ENCODE measurements around the gene ANTKMT. TPM values are rescaled to one million over a fixed set of nuclear protein-coding genes. Genes with fewer than 3 reads are reported as not detected.

ANTKMT gene
- total and polyA plus RNA-seq, 2 of the 8 experiments (the other 6 are each of a cell fraction or from before 2014, with no cell fraction given), result 26.5 to 26.6 TPM

GRCh38 chr16:749010-749409 is 28.1 kb downstream of the ANTKMT start:
- H2BK5ac ChIP-seq (ENCODE audit: low read depth, low read length), result no peak overlapping the region
- no peak overlapping the region for H3K4me2 ChIP-seq (ENCODE audit: insufficient read depth in 1 of 2, low read depth in 2 of 2, low read length in 2 of 2)
- H4K91ac ChIP-seq (replicated peaks; ENCODE audit: insufficient read length, low read length), result no peak overlapping the region
- H3K23me2 ChIP-seq (ENCODE audit: low read depth, low read length), result no peaks in the 10 kb centered on the region
- no peak overlapping the region for H2BK15ac ChIP-seq (ENCODE audit: low read length)
- no peak overlapping the region for H3K23ac ChIP-seq (ENCODE audit: insufficient read length)
- H3K4me3 ChIP-seq (ENCODE audit: extremely low read depth in 1 of 4, insufficient read depth in 2 of 4, low read depth in 3 of 4, low read length in 4 of 4), result no peak overlapping the region
- POLR2A ChIA-PET (ENCODE audit: partially characterized antibody), result interaction anchor here (0.6 to 1.9 kb wide), 9 partner anchors 9 to 764 kb away, joined by 3 to 7 read pairs (median 4); partner anchors contain the start of genes ANTKMT and MSLN
- no peak overlapping the region for H2AK5ac ChIP-seq (ENCODE audit: low read depth, low read length)
- H3K14ac ChIP-seq (ENCODE audit: insufficient read length), result no peak overlapping the region
- FAIRE-seq (no peak), DNase-seq (ENCODE audit: low read depth in 1 of 2, low spot score in 2 of 2) (no peak)
- H3K9me3 ChIP-seq (ENCODE audit: insufficient read depth in 2 of 2, low read depth in 1 of 2, low read length in 1 of 2), result no peaks in the 10 kb centered on the region
- H3K4me1 ChIP-seq (replicated peaks in 1 of 4; ENCODE audit: control insufficient read depth in 3 of 4, insufficient read depth in 4 of 4, low read length in 3 of 4), result peaks cover 3 to 12% (median 5%) of the 10 kb centered on the region in 4 experiments; a peak in 5 of 7 replicates
- no peaks in the 10 kb centered on the region for H3K79me2 ChIP-seq (ENCODE audit: control insufficient read depth in 1 of 2, insufficient read depth in 2 of 2, low read length in 2 of 2)
- 96% methylated on average over 6 of the region's 6 CpGs; no CpG with 5 or more reads in 1 of the 2 experiments for WGBS, 2 experiments (ENCODE audit: extremely low coverage in 1 of 2, insufficient coverage in 1 of 2, insufficient read length in 1 of 2, insufficient replicate concordance in 2 of 2, low coverage in 1 of 2, low lambda C conversion rate in 2 of 2, missing lambda C conversion rate in 1 of 2)
- no peak overlapping the region for H2BK20ac ChIP-seq (ENCODE audit: low read length)
- H2AFZ ChIP-seq (ENCODE audit: low read length), result no peak overlapping the region
- H3K27ac ChIP-seq (ENCODE audit: low read depth, low read length), result no peak overlapping the region
- no peaks in the 10 kb centered on the region for H4K20me1 ChIP-seq (replicated peaks in 1 of 2; ENCODE audit: control insufficient read depth in 1 of 2, insufficient read depth in 2 of 2, low read length in 2 of 2)
- H4K5ac ChIP-seq (ENCODE audit: insufficient read length, low read depth, low read length), result no peak overlapping the region
- H4K8ac ChIP-seq (ENCODE audit: extremely low read depth, insufficient read depth, low read length), result no peak overlapping the region
- no peak overlapping the region for H2BK12ac ChIP-seq (ENCODE audit: low read depth, low read length)
- H3K56ac ChIP-seq (replicated peaks; ENCODE audit: insufficient read length, low read depth, low read length), result no peak overlapping the region
- H3K9ac ChIP-seq (replicated peaks in 1 of 4; ENCODE audit: extremely low read depth in 1 of 4, low read depth in 3 of 4, low read length in 3 of 4), result no peak overlapping the region
- H3K4ac ChIP-seq (replicated peaks; ENCODE audit: insufficient read length, low read depth, low read length), result no peak overlapping the region
- H3K27me3 ChIP-seq (replicated peaks in 1 of 4; ENCODE audit: control insufficient read depth in 3 of 4, extremely low read depth in 1 of 4, insufficient read depth in 3 of 4, low read length in 3 of 4), result no peaks in the 10 kb centered on the region
- H3K36me3 ChIP-seq (ENCODE audit: control insufficient read depth in 2 of 4, insufficient read depth in 4 of 4, low read length in 3 of 4), result no peaks in the 10 kb centered on the region
- H3K18ac ChIP-seq (ENCODE audit: extremely low read depth, low read length), result no peak overlapping the region
- CTCF ChIA-PET (ENCODE audit: partially characterized antibody), result interaction anchor here (0.5 to 35.8 kb wide), 10 partner anchors 8 to 1136 kb away, joined by 3 to 977 read pairs (median 12); partner anchors contain the start of genes ANTKMT, CCDC78, CIAO3 and FBXL16
- no peak overlapping the region for H2BK120ac ChIP-seq (replicated peaks; ENCODE audit: low read depth, low read length)
- H3K79me1 ChIP-seq (ENCODE audit: low read depth, low read length), result no peaks in the 10 kb centered on the region
- TF ChIP-seq POLR2A (IDR thresholded peaks at IDR 0.05; ENCODE audit: control extremely low read depth in 1 of 2, low read depth in 2 of 2, low read length in 2 of 2) (no peak), KDM1A (IDR thresholded peaks at IDR 0.05; ENCODE audit: borderline replicate concordance, low read length) (no peak), BRCA1 (IDR thresholded peaks at IDR 0.05; ENCODE audit: low read depth, low read length) (no peak), HDAC2 (IDR thresholded peaks at IDR 0.05; ENCODE audit: borderline replicate concordance in 1 of 2, low read depth in 2 of 2, low read length in 2 of 2) (no peak), SRF (IDR thresholded peaks at IDR 0.05; ENCODE audit: low read depth, low read length) (no peak), TCF12 (IDR thresholded peaks at IDR 0.05; ENCODE audit: low read depth, low read length) (no peak), CHD2 (IDR thresholded peaks at IDR 0.05; ENCODE audit: low read length) (no peak)
- TF ChIP-seq, protein P1, sequence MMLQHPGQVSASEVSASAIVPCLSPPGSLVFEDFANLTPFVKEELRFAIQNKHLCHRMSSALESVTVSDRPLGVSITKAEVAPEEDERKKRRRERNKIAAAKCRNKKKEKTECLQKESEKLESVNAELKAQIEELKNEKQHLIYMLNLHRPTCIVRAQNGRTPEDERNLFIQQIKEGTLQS (IDR thresholded peaks at IDR 0.05; ENCODE audit: insufficient read depth, low read depth, low read length), result no peak
- TF ChIP-seq, protein P2, sequence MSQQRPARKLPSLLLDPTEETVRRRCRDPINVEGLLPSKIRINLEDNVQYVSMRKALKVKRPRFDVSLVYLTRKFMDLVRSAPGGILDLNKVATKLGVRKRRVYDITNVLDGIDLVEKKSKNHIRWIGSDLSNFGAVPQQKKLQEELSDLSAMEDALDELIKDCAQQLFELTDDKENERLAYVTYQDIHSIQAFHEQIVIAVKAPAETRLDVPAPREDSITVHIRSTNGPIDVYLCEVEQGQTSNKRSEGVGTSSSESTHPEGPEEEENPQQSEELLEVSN (IDR thresholded peaks at IDR 0.05), result no peak
- TF ChIP-seq, protein P3, sequence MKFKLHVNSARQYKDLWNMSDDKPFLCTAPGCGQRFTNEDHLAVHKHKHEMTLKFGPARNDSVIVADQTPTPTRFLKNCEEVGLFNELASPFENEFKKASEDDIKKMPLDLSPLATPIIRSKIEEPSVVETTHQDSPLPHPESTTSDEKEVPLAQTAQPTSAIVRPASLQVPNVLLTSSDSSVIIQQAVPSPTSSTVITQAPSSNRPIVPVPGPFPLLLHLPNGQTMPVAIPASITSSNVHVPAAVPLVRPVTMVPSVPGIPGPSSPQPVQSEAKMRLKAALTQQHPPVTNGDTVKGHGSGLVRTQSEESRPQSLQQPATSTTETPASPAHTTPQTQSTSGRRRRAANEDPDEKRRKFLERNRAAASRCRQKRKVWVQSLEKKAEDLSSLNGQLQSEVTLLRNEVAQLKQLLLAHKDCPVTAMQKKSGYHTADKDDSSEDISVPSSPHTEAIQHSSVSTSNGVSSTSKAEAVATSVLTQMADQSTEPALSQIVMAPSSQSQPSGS (IDR thresholded peaks at IDR 0.05; ENCODE audit: low read length), result no peak
